DOHH2 (cell line): Measurements from ENCODE around the gene PHLPP1.

Source experiments
- H3F3A ChIP-seq: fragments of 200-600 bp; sonication (generic), shearing (Covaris generic); 2 replicates; pipeline ENCODE4 v1.6.0; 2016; ENCODE audit warnings: antibody characterized with exemption, mild to moderate bottlenecking; ENCODE audit not compliant: control insufficient read depth, insufficient read depth
- H3K27ac ChIP-seq: fragments of 200-600 bp; sonication (generic); 2 replicates; pipeline ENCODE4 v1.5.1; 2014; ENCODE audit warnings: low read depth, mild to moderate bottlenecking, low read length, moderate library complexity
- H3K27me3 ChIP-seq: fragments of 200-600 bp; sonication (generic); 2 replicates; pipeline ENCODE4 v1.6.1; 2014; ENCODE audit warnings: mild to moderate bottlenecking, low read length, mixed read lengths; ENCODE audit not compliant: control insufficient read depth
- H3K36me3 ChIP-seq: fragments of 200-600 bp; sonication (generic); 2 replicates; pipeline ENCODE4 v1.6.1; 2014; ENCODE audit warnings: mild to moderate bottlenecking, low read length, moderate library complexity, mixed read lengths; ENCODE audit not compliant: control insufficient read depth
- H3K4me1 ChIP-seq: fragments of 200-600 bp; sonication (generic); 2 replicates; pipeline ENCODE4 v1.6.1; 2014; ENCODE audit warnings: mild to moderate bottlenecking, low read length, mixed read lengths; ENCODE audit not compliant: control insufficient read depth
- H3K4me2 ChIP-seq: fragments of 200-600 bp; sonication (generic); 2 replicates; pipeline ENCODE4 v1.6.0; 2014; ENCODE audit warnings: mild to moderate bottlenecking, low read length, moderate library complexity
- H3K4me3 ChIP-seq: fragments of 200-600 bp; sonication (generic); 2 replicates; pipeline ENCODE4 v1.5.1; 2014; ENCODE audit warnings: mild to moderate bottlenecking, low read length, mixed read lengths
- H3K79me2 ChIP-seq: fragments of 200-600 bp; sonication (generic); 2 replicates; pipeline ENCODE4 v1.6.1; 2014; ENCODE audit warnings: mild to moderate bottlenecking, low read length, mixed read lengths; ENCODE audit not compliant: control insufficient read depth
- H3K9me2 ChIP-seq: fragments of 200-600 bp; sonication (generic); replicated peaks from 2 replicates; pipeline ENCODE4 v1.6.1; 2014; ENCODE audit warnings: mild to moderate bottlenecking, low read length, mixed read lengths; ENCODE audit not compliant: control insufficient read depth
- H3K9me3 ChIP-seq: fragments of 200-600 bp; sonication (generic); 2 replicates; pipeline ENCODE4 v1.6.1; 2014; ENCODE audit warnings: antibody characterized with exemption, low read length, mixed read lengths; ENCODE audit not compliant: control insufficient read depth, insufficient read depth
- H4K20me1 ChIP-seq: fragments of 200-600 bp; sonication (generic); 2 replicates; pipeline ENCODE4 v1.6.0; 2014; ENCODE audit warnings: low read depth, mild to moderate bottlenecking, antibody characterized with exemption, low read length, moderate library complexity; ENCODE audit not compliant: control insufficient read depth, insufficient read depth
- CTCF ChIP-seq: fragments of 200-600 bp; sonication (generic); IDR thresholded peaks from one replicate; pipeline ENCODE4 v1.5.1; 2014; ENCODE audit warnings: antibody characterized with exemption, mild to moderate bottlenecking, low read depth, low read length; ENCODE audit not compliant: poor library complexity, severe bottlenecking
- EZH2phosphoT487 ChIP-seq: fragments of 200-600 bp; sonication (generic); IDR thresholded peaks from 2 replicates; pipeline ENCODE4 v1.6.1; 2017; ENCODE audit warnings: borderline replicate concordance, mild to moderate bottlenecking, antibody characterized with exemption, low read length, moderate library complexity, mixed read lengths

The PHLPP1 gene

GRCh38 chr18:62744076-62744968 lies 29.0 kb downstream of the PHLPP1 start:
- TF ChIP-seq CTCF = no peak
- no peak for TF ChIP-seq EZH2phosphoT487

GRCh38 chr18:62745089-62745751 lies 29.9 kb downstream of the PHLPP1 start:
- no peak overlapping the region for H3K4me3 ChIP-seq
- peaks cover 95% of the 10 kb centered on the region for H3K79me2 ChIP-seq
- H3K9me3 ChIP-seq = no peaks in the 10 kb centered on the region
- peaks cover 20% of the 10 kb centered on the region for H3K4me1 ChIP-seq
- no peaks in the 10 kb centered on the region for H4K20me1 ChIP-seq
- no peak for TF ChIP-seq EZH2phosphoT487
- no peaks in the 10 kb centered on the region for H3F3A ChIP-seq
- no peaks in the 10 kb centered on the region for H3K9me2 ChIP-seq
- no peak overlapping the region for H3K4me2 ChIP-seq
- no peak overlapping the region for H3K27ac ChIP-seq
- no peaks in the 10 kb centered on the region for H3K36me3 ChIP-seq
- H3K27me3 ChIP-seq = no peaks in the 10 kb centered on the region

More at GRCh38 chr18:62744076-62744968, 29.0 kb downstream of the PHLPP1 start:
- no peaks in the 10 kb centered on the region for H3K9me2 ChIP-seq
- 0 out of 2 replicates have a peak overlapping the region, but pooled peaks have one; percentile 10 for H3K4me3 ChIP-seq
- H3K4me1 ChIP-seq = peaks cover 20% of the 10 kb centered on the region
- peak overlapping the region; percentile 32 for H3K4me2 ChIP-seq
- no peaks in the 10 kb centered on the region for H4K20me1 ChIP-seq
- H3K27me3 ChIP-seq = no peaks in the 10 kb centered on the region
- no peaks in the 10 kb centered on the region for H3K9me3 ChIP-seq
- H3F3A ChIP-seq = no peaks in the 10 kb centered on the region
- H3K36me3 ChIP-seq = no peaks in the 10 kb centered on the region
- peaks cover 93% of the 10 kb centered on the region for H3K79me2 ChIP-seq
- H3K27ac ChIP-seq = no peak overlapping the region

- Histone ChIP-seq H3K79me2 (peaks cover 97% of the 10 kb centered on the region), H4K20me1 (no peaks in the 10 kb centered on the region; the same call in none of the 2 replicates), H3K9me2 (no peaks in the 10 kb centered on the region), H3K27me3 (no peaks in the 10 kb centered on the region), H3F3A (no peaks in the 10 kb centered on the region), H3K4me2 (no peak overlapping the region), H3K36me3 (no peaks in the 10 kb centered on the region), H3K27ac (no peak overlapping the region), H3K9me3 (no peaks in the 10 kb centered on the region), H3K4me1 (peaks cover 22% of the 10 kb centered on the region), H3K4me3 (no peak overlapping the region)
- TF ChIP-seq EZH2phosphoT487 (no peak), CTCF (no peak)
Measured at GRCh38 chr18:62749389-62749788, 34.0 kb downstream of the PHLPP1 start.

GRCh38 chr18:62751341-62751821 lies 36.0 kb downstream of the PHLPP1 start:
- Histone ChIP-seq H3K4me2 (peak overlapping the region; percentile 12), H3K27ac (no peak overlapping the region), H3K9me3 (no peaks in the 10 kb centered on the region), H3K27me3 (no peaks in the 10 kb centered on the region), H3K9me2 (no peaks in the 10 kb centered on the region), H4K20me1 (no peaks in the 10 kb centered on the region; the same call in none of the 2 replicates), H3K36me3 (no peaks in the 10 kb centered on the region), H3F3A (no peaks in the 10 kb centered on the region), H3K79me2 (peaks cover 95% of the 10 kb centered on the region), H3K4me3 (no peak overlapping the region), H3K4me1 (peaks cover 14% of the 10 kb centered on the region)
- TF ChIP-seq CTCF (no peak), EZH2phosphoT487 (no peak)
